Stimulated activated CD8-positive, alpha-beta memory T cell treated with anti-CD3 and anti-CD28 coated beads, Interleukin-12 subunit alpha, Interleukin-12 subunit beta, amount 100 ng/mL, for 24 hours (primary cell): ENCODE measurements around the gene SPTSSA.
"Not testable (repeated sequence)": the region's sequence is repeated elsewhere in the genome, so short reads cannot be mapped to it uniquely, and the experiment has no call there.

Experiments used
- DNase-seq: peaks from one replicate; pipeline ENCODE4 v3.0.0-alpha.2; 2020; ENCODE audit errors: extremely low read depth

The SPTSSA gene

DNA sequence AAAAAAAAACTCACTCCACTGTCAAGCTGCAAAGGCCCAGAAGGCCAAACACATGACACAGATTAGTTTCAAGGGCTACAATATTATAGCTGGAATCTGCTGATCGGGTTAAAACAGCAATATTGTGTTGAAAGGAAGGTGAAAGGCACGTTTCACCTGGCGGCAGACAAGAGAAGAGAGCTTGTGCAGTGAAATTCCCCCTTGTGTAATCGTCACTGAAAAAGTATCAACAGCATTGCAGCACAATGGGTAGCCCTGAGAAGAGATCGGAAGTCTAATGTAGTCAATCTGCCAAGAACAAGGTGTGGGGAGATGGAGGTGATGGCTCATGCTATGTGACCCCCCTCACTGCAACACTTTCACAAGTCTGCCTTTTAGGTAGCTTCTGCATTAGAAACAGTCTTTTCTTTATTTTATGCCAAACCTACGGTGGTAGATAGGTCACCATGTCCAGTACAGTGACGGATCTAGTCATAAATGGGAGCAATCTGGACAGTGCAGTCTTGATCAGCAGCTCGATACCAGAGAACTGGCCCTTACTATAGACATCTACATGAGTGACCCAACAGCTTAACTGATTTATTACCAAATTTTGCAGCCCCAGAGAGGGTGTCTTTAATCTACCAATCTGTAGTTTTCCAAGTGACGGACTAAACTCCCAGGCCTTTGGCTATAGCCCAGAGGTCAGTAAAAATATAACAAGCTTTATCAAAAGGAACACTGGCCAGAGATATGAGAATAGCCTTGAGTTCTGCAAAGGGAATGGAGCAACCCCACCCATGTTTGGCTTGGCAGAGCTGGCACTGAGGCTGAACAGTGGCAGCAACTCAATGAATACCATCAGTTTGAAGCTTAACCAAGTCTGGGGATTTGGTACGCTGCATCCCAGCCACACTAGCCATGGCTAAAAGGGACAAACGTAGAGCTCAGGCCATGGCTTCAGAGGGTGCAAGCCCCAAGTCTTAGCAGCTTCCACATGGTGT lies 35.4 kb downstream of the SPTSSA start:
- DNase-seq, result no peak

DNA sequence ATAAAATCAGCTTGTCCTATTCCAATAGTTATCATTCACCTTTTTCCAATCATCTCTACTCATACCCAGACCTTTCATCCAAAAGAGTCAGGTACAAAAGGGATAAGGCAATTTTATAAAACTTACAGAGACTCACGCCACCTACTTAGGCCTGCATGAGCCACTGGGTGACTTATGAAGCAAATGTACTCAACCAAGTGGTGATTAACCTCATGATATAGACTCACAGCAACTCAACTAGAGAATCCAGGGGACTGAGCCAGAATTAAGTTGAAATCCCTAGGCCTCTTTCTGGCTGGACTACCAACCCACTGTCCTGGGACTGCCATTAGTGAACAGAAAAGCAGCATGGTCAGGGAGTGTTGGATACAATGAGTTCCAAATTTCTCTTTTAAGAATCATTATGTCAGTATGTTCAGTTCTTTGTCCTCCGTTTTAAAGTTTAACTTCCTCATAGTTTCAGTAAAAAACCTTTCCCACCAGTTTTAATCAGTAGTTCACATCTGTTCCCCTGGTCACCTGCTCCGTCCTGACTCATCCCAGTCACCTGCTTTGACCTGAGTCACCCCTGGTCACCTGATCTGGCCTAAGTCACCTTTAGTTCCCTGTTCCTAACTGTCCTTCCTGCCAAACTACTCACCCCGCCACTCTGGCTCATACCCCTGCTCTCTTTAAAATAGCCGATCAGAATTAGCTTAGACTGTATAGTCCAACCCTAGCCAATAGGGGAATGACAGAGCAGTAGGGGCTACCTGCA lies 36.8 kb downstream of the SPTSSA start:
- no peak for DNase-seq

DNA sequence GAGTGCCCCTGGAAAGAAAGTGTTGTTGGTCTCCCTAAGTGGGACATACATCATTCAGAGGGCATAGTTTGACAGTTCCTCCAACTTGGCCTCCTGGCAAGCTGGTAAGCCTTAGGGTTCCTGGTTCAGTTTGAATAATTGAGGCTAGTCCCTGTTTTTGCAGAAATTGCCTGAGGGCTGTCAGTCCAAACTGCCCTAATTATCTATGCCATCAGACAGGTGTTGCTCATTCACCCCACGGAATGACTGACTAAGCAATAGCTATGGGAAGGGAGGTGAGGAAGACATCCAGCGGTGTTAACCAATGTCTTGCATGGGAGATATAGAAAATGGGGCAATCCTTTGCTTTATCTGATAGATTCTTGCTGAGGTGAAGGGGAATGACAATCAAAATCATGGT lies 37.6 kb downstream of the SPTSSA start:
- DNase-seq, result no peak

DNA sequence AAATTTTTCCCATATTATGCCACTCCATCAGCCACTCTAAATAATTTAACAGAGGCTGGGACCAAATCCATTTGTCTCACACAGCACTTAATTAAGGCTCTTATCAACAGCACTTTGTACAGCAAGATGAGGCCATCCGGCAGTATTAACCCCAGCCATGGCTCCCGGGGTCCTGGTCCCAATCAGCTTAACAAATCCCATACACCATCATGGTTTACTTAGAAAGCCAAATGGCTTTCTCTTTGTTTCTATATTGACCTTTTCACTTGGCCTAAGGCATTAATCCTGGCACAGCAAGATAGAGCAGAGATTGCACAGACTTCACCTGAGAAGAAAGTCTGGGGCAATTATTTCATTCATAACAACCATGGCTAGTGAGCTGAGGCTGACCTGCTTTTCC lies 38.6 kb downstream of the SPTSSA start:
- no peak for DNase-seq

DNA sequence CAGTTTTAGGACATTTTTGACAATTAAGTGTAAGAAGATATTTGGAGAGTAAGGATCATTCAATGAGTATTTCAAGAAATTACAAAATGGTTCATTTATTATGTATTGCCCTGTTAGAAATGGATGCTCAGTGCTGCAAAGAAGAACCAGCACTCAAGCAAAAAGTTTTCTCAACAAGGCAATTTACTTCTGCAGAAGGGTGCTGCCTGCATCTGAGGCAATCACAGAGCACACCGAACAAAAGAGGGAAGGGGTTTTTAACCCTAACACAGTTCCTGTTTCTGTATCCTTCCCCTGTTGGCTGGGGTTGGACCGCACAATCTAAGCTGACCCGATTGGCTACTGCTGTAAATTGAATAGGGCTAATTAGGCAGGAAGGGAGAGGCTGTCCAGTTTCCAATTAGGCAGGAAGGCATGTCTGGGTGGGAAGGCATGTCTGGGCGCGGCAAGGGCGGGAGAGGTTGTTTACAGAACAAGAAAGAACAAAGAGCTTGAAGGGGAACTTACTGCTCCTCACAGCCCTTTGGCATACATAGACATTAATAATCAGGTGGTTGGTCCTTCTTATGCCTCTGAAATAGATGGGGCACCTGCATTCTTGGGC lies 41.4 kb downstream of the SPTSSA start:
- no peak for DNase-seq

DNA sequence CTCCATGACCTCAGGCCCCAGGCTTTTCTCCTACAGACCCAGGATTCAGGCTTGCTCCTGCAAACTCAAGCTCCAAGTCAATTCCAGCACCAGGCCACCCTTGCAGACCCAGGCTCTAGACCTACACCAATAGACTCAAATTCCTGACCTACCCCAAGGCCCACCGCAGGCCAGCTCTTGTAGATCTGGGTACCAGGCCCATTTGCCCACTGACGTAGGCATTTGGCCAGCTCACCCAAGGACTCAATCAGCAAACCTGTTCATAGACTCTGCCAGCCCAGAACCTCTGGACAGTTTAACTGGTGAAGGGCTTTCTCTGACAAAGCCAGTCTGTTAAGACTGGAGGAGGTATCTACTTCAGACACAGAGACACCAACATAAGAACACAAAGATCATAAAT lies 52.3 kb downstream of the SPTSSA start:
- DNase-seq, result no peak

DNA sequence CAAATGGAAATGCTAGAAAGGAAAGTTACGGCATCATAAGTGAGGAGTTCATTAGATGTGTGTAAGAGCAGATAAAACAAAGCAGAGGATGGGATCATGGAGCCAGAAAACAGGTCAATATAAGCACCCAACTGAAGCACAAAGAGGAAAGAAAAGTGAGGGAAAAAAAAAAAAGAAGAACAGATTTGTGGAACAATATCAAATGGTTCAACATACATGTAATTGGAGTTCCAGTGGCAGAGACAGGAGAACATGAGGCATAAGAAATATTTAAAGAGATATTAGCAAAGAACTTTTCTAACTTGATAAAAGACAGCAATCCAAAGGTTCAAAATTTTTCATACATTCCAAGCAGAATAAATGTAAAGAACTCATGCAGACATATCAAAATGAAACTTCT lies 54.1 kb downstream of the SPTSSA start:
- no peak for DNase-seq

DNA sequence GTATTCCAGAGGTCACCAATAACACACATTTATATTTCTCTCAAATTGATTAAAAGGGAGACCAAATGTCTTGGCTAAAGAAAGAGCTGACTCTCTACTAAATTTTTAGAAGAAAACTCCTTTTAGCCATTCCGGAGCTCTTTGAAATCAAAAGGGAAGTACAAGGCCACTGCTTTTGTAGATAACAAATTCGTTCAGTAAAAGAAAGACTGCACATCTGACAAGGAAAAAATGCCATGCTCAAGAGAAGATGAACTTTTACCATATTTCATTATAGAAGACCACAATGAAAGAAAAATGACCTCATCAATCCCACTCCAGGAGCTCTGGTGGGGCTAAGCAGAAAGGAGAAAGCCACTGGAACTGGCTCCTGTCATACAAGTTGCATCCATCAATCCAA lies 57.6 kb downstream of the SPTSSA start:
- no peak for DNase-seq

DNA sequence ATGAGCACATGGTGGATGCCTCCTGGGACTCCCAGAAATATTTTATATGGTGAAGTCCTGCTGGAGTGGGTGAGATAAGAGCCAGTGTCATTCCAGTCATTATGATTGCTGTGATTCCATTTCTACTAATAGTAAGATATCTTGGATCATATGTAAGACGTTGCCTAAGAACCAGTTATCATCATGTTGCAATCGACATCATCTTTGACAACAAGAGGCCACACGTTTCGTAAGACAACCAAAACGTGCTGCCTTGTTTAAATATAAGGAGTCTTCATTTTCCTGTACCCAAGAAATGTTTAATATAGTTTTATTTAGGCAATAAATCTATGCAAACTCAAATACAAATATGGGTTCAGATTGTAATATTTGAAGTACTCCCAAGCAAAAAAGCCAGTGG lies 58.4 kb downstream of the SPTSSA start:
- no peak for DNase-seq

DNA sequence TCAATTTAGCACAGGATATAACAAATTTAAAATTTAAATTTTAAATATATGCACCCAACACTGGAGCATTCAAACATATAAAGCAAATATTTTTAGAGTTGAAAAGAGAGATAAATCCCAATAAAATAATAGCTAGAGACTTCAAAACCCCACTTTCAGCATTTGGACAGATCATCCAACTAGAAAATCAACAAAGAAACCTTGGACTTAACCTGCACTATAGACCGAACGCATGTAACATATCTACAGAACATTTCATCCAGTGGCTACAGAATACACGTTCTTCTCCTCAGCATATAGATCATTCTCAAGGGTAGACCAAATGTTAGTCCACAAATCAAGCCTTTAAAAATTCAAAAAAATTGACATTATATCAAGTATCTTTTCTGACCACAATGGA lies 64.0 kb downstream of the SPTSSA start:
- no peak for DNase-seq

DNA sequence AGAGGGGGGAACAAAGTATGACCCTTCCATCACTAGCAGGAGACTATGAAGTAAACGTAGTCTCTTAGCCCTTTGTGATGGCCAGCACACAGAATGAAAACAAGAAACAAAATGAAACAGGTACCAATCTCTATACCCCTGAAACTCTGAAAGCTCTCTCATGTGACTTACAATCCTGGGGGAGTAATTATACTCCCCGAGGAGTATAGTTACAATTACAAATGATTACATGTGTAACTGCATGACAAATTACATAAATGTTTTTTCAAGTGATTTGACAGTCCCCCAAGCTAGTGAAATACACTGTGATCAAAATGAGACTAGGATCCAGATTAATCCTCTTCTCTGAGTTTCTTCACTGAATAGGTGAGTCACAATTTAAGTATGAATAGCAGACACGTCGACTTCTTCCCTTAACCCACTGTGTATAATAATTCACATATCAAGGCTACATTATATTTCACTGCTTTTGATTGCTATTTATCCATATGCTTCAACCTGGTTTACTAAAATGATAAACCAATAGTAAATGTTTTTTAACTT lies 74.0 kb downstream of the SPTSSA start:
- no peak for DNase-seq

DNA sequence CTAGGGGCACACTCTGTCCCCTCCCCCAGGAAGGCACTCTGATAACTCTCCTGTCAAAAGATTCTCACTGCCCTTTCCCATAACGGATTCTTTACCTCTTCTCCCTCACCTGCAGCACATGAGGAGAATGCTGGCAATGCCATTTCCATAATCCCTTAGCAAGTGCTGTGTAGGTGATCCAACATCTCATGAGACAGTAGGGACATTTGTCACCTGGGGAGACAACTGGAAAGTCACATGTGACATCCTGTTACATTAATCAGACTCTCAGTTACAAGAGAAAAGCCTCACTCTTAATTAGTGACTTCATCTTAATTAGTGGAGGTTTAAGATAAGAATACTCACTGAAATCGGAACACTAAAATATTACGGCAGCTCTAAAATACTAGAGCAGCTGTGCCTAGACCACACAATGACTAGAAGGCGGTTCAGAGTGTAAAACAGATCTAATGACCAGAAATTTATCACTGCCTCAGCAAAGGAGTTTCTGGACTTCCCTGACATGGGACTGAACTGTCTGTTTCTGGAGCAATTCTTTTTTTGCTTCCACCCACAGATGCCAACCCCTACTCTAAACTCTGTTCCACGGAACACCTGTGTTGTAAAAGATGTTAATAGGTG lies 75.1 kb downstream of the SPTSSA start:
- no peak for DNase-seq

DNA sequence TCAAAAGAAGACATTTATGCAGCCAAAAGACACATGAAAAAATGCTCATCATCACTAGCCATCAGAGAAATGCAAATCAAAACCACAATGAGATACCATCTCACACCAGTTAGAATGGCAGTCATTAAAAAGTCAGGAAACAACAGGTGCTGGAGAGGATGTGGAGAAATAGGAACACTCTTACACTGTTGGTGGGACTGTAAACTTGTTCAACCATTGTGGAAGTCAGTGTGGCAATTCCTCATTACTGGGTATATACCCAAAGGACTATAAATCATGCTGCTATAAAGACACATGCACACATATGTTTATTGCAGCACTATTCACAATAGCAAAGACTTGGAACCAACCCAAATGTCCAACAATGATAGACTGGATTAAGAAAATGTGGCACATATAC lies 76.2 kb downstream of the SPTSSA start:
- DNase-seq, result not testable (repeated sequence)

DNA sequence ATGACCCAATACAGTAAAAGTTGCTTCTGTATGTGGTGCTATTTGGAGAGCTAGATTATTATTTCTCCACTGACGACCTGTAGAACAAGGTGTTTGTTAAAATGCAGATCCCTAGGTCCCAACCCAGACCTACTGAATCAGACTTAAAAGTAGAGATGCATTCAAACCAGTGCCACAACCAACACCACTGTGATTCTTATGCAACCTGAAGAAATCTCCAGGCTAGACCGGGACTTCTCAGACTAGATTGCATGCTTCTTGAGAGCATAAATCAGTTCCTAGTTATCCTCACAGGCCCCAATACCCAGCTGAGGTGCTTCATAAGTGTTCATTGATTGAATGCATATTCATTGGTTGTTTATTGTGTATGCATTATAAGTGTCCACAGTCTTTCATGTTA lies 78.2 kb downstream of the SPTSSA start:
- DNase-seq, result no peak
